ENCODE results near the gene C9orf40.

C9orf40 gene, protein sequence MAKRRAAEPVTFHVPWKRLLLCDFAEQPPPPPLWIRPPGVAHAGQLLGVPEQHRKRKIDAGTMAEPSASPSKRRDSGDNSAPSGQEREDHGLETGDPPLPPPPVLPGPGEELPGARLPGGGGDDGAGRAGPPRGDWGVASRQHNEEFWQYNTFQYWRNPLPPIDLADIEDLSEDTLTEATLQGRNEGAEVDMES

DNA sequence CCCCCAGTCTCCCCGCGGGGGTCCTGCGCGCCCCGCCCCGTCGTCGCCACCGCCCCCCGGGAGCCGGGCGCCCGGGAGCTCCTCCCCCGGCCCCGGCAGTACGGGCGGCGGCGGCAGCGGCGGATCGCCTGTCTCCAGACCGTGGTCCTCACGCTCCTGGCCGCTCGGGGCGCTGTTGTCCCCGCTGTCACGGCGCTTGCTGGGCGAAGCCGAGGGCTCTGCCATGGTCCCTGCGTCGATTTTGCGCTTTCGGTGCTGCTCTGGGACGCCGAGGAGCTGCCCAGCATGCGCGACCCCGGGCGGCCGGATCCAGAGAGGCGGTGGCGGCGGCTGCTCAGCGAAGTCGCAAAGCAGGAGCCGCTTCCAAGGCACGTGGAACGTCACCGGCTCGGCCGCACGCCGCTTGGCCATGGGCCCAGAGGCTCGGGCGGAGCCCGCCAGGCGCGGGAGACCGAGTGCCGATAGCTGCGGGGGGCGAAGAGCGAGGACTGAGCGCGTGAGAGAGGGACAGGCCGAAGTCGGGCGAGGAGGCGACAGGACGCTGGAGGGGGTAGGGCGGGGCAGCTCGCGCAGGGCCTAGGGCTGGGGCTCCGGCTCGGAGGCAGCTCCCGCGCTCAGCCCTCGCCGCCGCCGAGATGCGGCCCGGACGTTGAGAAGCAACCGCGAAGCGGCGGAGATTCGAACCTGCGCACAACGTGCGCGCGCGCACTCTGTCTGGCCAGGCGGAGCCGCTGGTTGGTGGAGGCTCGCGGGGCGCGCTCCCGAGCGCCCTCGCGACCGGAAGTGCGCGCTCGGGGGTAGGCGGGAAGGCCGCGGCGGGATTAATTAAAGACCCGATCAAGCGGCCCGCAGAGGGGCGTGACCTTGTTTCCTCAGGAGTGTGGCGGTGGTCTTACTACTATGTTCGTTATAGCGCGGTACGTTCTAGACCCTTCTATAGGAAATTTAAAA, at the start of gene C9orf40:
TSS of gene C9orf40 (minus strand) at position 712 of the 951 bp plus-strand sequence. CDS start at position 411, 301 bp downstream.
- H3K27me3 Mint-ChIP-seq, result peaks cover 4% of the 10 kb centered on the region
- H3K4me3 Mint-ChIP-seq, result peak within 1 kb of the TSS; percentile 94
- peak within 1 kb of the TSS; percentile 98 for H3K27ac Mint-ChIP-seq
- H3K4me1 Mint-ChIP-seq (ENCODE audit: low read depth), result peaks cover 8% of the 10 kb centered on the region
- peaks cover 18% of the 10 kb centered on the region for H3K36me3 Mint-ChIP-seq (ENCODE audit: low read depth)
- intact Hi-C loops (cut with micrococcal nuclease), result loop anchor here (1.0 to 5.0 kb wide), 2 partner anchors 76 to 135 kb away; partner anchors contain the start of genes CARNMT1, NMRK1 and OSTF1
- H3K9me3 Mint-ChIP-seq, result no peaks in the 10 kb centered on the region

DNA sequence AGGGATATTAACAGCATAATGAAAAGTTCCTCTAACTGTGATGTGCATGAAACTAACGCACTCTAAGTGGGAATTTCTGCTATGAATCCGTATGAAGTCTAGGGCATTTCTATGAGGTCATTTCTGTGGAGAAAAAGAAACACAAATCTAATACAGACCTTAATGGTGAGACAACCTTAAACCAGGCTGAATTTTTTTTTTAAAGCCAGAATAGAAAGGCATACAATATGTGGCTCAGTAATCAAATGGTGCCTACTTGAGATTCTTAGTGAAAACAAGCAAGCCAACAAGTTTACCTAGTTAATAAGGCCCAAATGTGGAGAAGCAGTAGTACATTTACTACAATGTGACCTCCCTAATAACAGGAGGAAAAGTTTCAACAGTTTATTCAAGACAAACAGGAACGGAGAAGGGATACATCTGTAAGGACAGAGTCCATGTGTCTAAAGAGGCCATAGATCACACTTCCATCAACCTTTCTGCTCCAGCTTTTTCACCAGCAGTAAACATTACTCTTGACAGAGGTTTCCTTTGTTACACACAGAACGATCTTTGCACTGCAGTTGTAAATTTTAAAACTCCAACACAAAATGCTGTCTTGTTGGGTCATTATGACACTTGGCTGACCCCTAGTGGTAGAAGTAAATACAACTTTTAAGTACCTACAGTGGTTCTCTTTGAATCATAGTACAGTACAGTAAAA, 49.2 kb upstream of the C9orf40 start:
- Mint-ChIP-seq H3K9me3 (no peaks in the 10 kb centered on the region), H3K36me3 (ENCODE audit: low read depth) (peaks cover 17% of the 10 kb centered on the region), H3K4me3 (no peak overlapping the region), H3K4me1 (ENCODE audit: low read depth) (no peaks in the 10 kb centered on the region), H3K27ac (no peak overlapping the region), H3K27me3 (no peaks in the 10 kb centered on the region)
- intact Hi-C loops (cut with micrococcal nuclease), result loop anchor here (1.0 to 5.0 kb wide), 2 partner anchors 75 to 225 kb away; no protein-coding TSS in a partner anchor

DNA sequence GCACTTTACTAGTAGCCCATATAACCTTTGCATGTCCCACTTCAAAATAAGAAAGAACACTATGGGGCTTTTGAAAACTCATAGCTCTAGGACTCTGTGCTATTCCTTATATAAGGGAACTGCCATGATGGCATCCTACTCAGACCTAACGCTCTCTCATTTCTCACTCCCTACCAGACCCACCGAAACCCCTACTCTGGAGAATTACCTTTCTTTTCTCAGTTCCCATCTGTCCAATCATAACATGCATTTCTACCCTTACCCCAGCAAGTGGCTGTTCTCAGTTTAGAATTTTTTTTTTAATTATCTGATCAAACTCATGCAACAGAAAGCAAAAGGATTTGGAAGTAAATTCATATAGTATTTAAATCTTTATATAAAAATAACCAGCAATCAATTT, 48.1 kb upstream of the C9orf40 start:
- no peaks in the 10 kb centered on the region for H3K4me1 Mint-ChIP-seq (ENCODE audit: low read depth)
- intact Hi-C loops (cut with micrococcal nuclease), result loop anchor here (5.0 kb wide), 1 partner anchor 76 kb away; no protein-coding TSS in a partner anchor
- peaks cover 21% of the 10 kb centered on the region for H3K36me3 Mint-ChIP-seq (ENCODE audit: low read depth)
- no peak overlapping the region for H3K27ac Mint-ChIP-seq
- no peak overlapping the region for H3K4me3 Mint-ChIP-seq
- H3K9me3 Mint-ChIP-seq, result no peaks in the 10 kb centered on the region
- no peaks in the 10 kb centered on the region for H3K27me3 Mint-ChIP-seq

DNA sequence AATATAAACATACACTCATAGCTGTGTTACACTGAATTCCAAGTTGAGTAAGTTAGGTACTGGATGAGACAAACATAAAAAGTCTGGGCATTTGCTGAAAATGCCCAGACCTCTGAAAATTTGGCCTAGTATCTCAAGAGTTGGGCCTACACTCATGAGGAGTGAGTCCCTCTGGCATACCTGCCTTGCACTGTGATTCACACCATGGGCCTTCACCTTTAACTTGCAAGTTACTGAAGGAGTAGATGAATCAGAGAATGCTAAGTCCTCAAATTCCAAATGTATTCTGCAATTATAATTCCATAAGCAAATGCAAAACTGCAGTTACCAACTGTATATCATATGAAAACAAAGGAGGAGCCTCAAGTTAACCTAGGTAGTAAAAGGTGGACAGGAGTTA, 32.3 kb upstream of the C9orf40 start:
- Mint-ChIP-seq H3K4me3 (no peak overlapping the region), H3K27ac (no peak overlapping the region), H3K27me3 (no peaks in the 10 kb centered on the region), H3K4me1 (ENCODE audit: low read depth) (no peaks in the 10 kb centered on the region), H3K9me3 (no peaks in the 10 kb centered on the region), H3K36me3 (ENCODE audit: low read depth) (peaks cover 12% of the 10 kb centered on the region)
- intact Hi-C loops (cut with micrococcal nuclease), result no loop called here

DNA sequence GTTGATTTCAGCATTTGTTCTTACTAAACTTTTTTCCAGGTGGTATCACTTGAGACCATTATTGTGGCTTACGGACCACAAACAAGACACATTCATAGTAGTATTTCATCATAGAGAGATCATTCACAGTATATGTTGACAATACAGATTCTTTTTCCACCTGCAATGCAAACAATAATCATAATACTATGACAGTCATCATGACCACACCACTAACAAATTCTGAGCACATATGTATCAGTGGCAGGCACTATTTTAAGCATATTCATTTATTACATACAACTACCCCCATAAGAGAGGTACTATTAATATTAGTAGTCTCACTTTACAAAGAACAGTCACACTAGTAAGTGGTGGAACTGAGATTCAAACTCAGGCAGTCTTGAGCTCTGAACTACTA, 31.0 kb upstream of the C9orf40 start:
- no peaks in the 10 kb centered on the region for H3K27me3 Mint-ChIP-seq
- peaks cover 12% of the 10 kb centered on the region for H3K36me3 Mint-ChIP-seq (ENCODE audit: low read depth)

DNA sequence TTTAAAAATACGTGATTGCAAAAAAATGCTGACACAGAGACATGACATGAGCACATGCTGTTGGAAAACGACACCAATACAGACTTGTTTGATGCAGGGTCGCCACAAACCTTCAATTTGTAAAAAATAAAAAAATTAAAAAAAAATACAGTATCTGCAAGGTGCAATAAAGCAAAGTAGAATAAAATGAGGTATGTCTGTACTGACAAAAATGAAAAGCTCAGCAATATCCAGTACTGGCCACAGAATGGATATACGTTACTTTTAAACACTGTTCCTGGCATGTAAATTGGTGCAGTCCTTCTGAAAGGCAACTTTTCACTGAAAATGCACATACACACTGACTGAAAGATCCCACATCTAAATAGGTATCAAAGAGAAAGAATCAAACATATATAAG, 27.1 kb upstream of the C9orf40 start:
- H3K9me3 Mint-ChIP-seq, result peaks cover 7% of the 10 kb centered on the region
- H3K4me3 Mint-ChIP-seq, result no peak overlapping the region
- H3K27ac Mint-ChIP-seq, result no peak overlapping the region
- H3K4me1 Mint-ChIP-seq (ENCODE audit: low read depth), result no peaks in the 10 kb centered on the region
- intact Hi-C loops (cut with micrococcal nuclease), result no loop called here
- H3K27me3 Mint-ChIP-seq, result no peaks in the 10 kb centered on the region
- H3K36me3 Mint-ChIP-seq (ENCODE audit: low read depth), result peaks cover 13% of the 10 kb centered on the region

More for the DNA sequence above, 31.0 kb upstream of the C9orf40 start:
- intact Hi-C loops (cut with micrococcal nuclease), result no loop called here
- H3K27ac Mint-ChIP-seq, result no peak overlapping the region
- H3K9me3 Mint-ChIP-seq, result no peaks in the 10 kb centered on the region
- H3K4me1 Mint-ChIP-seq (ENCODE audit: low read depth), result no peaks in the 10 kb centered on the region
- H3K4me3 Mint-ChIP-seq, result no peak overlapping the region

DNA sequence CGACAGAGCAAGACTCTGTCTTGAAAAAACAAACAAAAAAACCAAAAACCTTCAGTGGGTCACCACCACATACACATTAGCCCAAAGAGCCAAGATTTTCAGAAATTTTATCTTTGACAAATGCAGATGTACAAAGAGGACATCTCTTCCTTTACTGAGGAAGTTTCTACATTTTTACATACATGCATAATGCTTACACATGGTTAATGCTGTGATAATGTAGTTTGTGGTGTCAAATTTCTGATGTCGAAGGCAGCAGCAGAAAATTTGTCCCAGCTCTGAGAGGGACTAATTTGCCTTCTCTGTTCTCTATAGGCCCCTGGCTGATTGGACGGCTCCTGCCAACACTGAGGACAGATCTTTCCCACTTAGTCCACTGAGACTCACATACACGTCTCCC, 24.6 kb upstream of the C9orf40 start:
- H3K4me3 Mint-ChIP-seq, result no peak overlapping the region
- intact Hi-C loops (cut with micrococcal nuclease), result no loop called here
- H3K9me3 Mint-ChIP-seq, result peaks cover 7% of the 10 kb centered on the region
- no peaks in the 10 kb centered on the region for H3K4me1 Mint-ChIP-seq (ENCODE audit: low read depth)
- H3K36me3 Mint-ChIP-seq (ENCODE audit: low read depth), result peaks cover 6% of the 10 kb centered on the region
- H3K27ac Mint-ChIP-seq, result no peak overlapping the region
- H3K27me3 Mint-ChIP-seq, result no peaks in the 10 kb centered on the region

DNA sequence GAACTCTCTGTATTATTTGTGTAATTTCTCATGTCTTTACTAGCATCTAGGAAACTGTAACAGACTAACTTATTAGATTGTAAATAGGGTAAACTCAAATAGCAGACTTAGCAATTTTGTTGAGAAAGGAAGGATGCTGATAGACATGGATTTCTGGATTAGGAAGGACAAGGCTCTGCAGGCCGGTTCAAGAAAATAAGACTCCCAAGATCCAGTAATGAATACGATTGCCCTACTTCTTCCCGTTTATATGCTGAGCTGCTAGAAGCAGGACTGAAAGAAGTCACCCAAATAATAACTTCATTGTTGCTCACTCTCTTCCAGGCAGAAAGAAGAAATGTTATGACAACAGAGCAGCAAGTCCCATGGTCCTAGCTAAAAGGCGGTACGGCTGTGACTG, 22.8 kb upstream of the C9orf40 start:
- Mint-ChIP-seq H3K27me3 (no peaks in the 10 kb centered on the region), H3K9me3 (peaks cover 7% of the 10 kb centered on the region), H3K4me3 (no peak overlapping the region), H3K36me3 (ENCODE audit: low read depth) (peaks cover 6% of the 10 kb centered on the region), H3K4me1 (ENCODE audit: low read depth) (no peaks in the 10 kb centered on the region), H3K27ac (no peak overlapping the region)
- intact Hi-C loops (cut with micrococcal nuclease), result no loop called here

DNA sequence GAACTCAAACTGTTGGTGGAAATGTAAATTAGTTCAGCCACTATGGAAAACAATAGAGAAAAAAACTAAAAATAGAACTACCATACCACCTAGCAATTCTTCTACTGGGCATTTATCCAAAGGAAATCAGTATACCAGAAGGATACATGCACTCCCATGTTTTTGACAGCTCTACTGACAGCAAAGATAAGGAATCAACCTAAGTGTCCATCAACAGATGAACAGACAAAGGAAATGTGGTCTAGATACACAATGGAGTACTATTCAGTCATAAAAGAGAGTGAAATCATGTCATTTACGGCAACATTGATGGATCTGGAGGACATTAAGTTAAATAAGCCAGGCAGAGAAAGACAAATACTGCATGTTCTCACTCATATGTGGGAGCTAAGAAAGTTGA, 21.8 kb upstream of the C9orf40 start:
- H3K4me1 Mint-ChIP-seq (ENCODE audit: low read depth), result no peaks in the 10 kb centered on the region
- H3K27me3 Mint-ChIP-seq, result no peaks in the 10 kb centered on the region
- H3K4me3 Mint-ChIP-seq, result no peak overlapping the region
- intact Hi-C loops (cut with micrococcal nuclease), result no loop called here
- H3K27ac Mint-ChIP-seq, result no peak overlapping the region
- peaks cover 6% of the 10 kb centered on the region for H3K36me3 Mint-ChIP-seq (ENCODE audit: low read depth)
- peaks cover 7% of the 10 kb centered on the region for H3K9me3 Mint-ChIP-seq

DNA sequence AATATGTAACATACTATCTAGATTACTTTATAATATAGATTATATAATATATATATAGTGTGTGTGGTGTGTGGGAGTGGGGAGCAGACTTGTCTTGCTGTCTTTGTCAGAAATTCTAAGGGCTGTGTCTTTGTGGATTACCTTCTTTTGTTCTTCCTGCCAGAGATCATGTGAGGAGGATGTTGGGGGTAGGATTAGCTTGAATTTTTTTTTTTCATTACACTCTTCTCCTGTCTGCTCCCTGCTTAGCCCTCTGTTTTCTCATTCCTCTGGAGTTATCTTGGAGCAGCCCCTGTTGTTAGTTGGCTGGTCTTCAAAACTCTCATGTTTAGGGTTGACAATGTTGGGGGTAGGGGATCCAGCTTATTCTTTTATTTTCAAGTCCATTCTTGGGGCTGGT, 21.0 kb upstream of the C9orf40 start:
- Mint-ChIP-seq H3K9me3 (peaks cover 7% of the 10 kb centered on the region), H3K36me3 (ENCODE audit: low read depth) (peaks cover 6% of the 10 kb centered on the region), H3K27me3 (no peaks in the 10 kb centered on the region), H3K4me3 (no peak overlapping the region), H3K27ac (no peak overlapping the region), H3K4me1 (ENCODE audit: low read depth) (no peaks in the 10 kb centered on the region)
- intact Hi-C loops (cut with micrococcal nuclease), result no loop called here

DNA sequence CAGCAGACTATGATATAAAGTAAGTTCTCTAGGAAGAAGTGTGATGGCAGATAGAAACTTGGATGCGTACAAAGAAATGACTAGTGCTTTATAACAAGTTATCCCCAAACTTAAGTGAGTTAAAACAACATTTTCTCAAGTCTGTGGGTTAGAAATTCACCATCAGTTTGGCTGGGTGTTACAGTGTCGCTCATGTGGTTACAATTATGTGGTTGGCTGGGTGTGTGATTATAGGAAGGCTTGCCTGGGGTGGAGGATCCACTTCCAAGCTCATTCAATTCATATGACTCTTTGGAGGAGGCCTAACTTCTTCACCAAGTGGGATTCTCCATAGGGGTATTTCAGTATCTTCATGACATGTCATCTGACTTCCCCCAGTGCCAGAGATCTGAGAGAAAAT, 10.3 kb upstream of the C9orf40 start:
- Mint-ChIP-seq H3K27ac (no peak overlapping the region), H3K4me1 (ENCODE audit: low read depth) (no peaks in the 10 kb centered on the region)

DNA sequence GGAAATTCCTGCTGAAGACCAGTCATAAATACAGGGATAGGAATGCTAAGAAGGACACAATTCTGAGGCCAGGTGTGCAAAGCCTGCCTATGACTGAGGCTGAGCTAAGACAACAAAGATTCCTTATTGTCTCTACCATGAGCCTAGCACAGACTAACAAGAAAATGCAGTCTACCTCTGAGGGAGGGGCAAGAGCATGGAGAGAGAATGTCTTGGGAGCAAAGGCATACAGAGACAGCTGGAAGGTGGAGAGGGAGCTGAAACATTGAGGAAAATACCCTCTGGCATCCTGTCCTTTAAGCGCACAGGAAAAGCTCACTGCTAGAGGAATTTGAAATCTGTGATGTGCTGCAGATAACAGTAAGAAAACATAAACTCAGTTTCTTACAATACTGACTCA, 8.8 kb upstream of the C9orf40 start:
- Mint-ChIP-seq H3K9me3 (peaks cover 10% of the 10 kb centered on the region), H3K27me3 (no peaks in the 10 kb centered on the region), H3K4me1 (ENCODE audit: low read depth) (no peaks in the 10 kb centered on the region), H3K4me3 (no peak overlapping the region), H3K36me3 (ENCODE audit: low read depth) (peaks cover 6% of the 10 kb centered on the region), H3K27ac (no peak overlapping the region)
- intact Hi-C loops (cut with micrococcal nuclease), result no loop called here

More for the DNA sequence above, 10.3 kb upstream of the C9orf40 start:
- Mint-ChIP-seq H3K27me3 (no peaks in the 10 kb centered on the region), H3K4me3 (no peak overlapping the region), H3K36me3 (ENCODE audit: low read depth) (peaks cover 6% of the 10 kb centered on the region), H3K9me3 (peaks cover 10% of the 10 kb centered on the region)
- intact Hi-C loops (cut with micrococcal nuclease), result no loop called here

DNA sequence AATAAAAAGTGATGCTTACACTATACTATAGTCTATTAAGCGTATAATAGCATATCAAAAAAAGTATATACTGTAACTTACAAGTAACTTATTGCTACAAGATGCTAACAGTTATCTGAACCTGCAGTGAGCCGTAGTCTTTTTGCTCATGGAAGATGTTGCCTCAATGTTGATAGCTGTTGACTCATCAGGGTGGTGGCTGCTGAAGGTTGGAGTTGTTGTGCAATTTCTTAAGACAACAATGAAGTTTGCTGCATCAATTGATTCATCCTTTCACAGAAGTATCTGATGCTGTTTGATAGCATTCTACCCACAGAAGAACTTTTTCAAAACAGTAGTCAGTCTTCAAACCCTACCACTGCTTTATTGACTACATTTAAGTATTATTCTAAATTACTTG, 7.8 kb upstream of the C9orf40 start:
- Mint-ChIP-seq H3K27ac (no peak overlapping the region), H3K4me1 (ENCODE audit: low read depth) (no peaks in the 10 kb centered on the region), H3K4me3 (no peak overlapping the region), H3K36me3 (ENCODE audit: low read depth) (peaks cover 6% of the 10 kb centered on the region), H3K9me3 (peaks cover 10% of the 10 kb centered on the region), H3K27me3 (no peaks in the 10 kb centered on the region)
- intact Hi-C loops (cut with micrococcal nuclease), result no loop called here

DNA sequence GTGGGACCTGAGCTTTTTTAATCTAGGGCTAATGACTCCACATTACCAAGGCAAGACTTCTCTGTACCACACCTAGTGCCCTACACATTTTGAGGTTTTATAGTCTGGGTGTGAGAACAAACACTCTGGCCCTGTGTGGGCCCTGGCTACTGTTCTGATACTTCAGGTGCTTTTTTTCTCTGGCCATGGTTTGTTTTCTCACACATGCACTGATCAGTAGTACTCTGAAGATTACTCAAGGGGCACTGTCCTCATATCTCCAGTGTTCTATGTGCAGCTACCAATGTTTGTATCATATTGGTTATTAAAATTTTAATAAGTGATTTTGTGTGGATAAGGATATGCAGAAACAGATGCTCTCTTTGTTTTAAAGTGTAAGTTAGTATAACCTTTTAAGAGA, 5.9 kb upstream of the C9orf40 start:
- H3K27ac Mint-ChIP-seq, result no peak overlapping the region
- H3K4me3 Mint-ChIP-seq, result no peak overlapping the region
- H3K4me1 Mint-ChIP-seq (ENCODE audit: low read depth), result no peaks in the 10 kb centered on the region
- intact Hi-C loops (cut with micrococcal nuclease), result no loop called here
- H3K9me3 Mint-ChIP-seq, result peaks cover 10% of the 10 kb centered on the region
- H3K36me3 Mint-ChIP-seq (ENCODE audit: low read depth), result peaks cover 6% of the 10 kb centered on the region
- H3K27me3 Mint-ChIP-seq, result no peaks in the 10 kb centered on the region

All from dendritic cell treated with granulocyte-macrophage colony-stimulating factor and Interleukin-4, amounts not matched to agents 40 ng/mL and 50 ng/mL, for 4 days (primary cell).